ENCODE measurements around the gene CDR2.
"Not testable (repeated sequence)": the region's sequence is repeated elsewhere in the genome, so short reads cannot be mapped to it uniquely, and the experiment has no call there.

CDR2 gene

DNA sequence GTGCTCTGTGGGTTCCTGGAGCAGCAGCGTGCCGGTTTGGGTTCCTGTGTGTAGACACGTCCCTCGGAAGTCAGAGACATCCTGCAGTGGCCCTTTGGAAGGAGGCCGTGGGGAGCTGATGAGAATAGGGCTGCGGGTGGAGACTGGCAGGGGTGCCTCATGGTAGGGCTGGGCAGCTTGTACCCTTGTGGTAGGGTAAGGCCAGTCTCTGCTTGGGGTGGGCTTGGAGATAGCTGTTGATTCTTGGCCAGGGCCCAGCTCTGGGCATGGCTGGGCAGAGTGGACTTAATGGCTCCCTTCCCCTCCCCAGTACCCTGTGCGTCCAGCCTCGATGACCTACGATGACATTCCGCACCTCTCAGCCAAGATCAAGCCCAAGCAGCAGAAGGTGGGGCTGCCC lies 66.6 kb downstream of the CDR2 start:
- DNase-seq: no peak

- no peak for DNase-seq
Observed at GRCh38 chr16:22306788-22307187, 67.6 kb downstream of the CDR2 start.

- no peak for DNase-seq
Observed at GRCh38 chr16:22304411-22304810, 70.0 kb downstream of the CDR2 start.

GRCh38 chr16:22302776-22303363 lies 71.5 kb downstream of the CDR2 start:
- no peak for DNase-seq

- not testable (repeated sequence) for DNase-seq
Observed at GRCh38 chr16:22301423-22301822, 73.0 kb downstream of the CDR2 start.

GRCh38 chr16:22300427-22301071 lies 73.9 kb downstream of the CDR2 start:
- no peak for DNase-seq

GRCh38 chr16:22299036-22299435 lies 75.4 kb downstream of the CDR2 start:
- DNase-seq: no peak

- DNase-seq: peak; percentile 73
Observed at GRCh38 chr16:22297871-22298733, 76.3 kb downstream of the CDR2 start.

- peak; percentile 99 for DNase-seq
Observed at GRCh38 chr16:22297114-22297870, 77.1 kb downstream of the CDR2 start, which contains the start of gene POLR3E. TSS of gene POLR3E (plus strand) at chr16:22297409. CDS start at chr16:22302969, 5,560 bp downstream.

GRCh38 chr16:22296225-22297113 lies 78.0 kb downstream of the CDR2 start:
- DNase-seq: peak; percentile 8
